Parathyroid adenoma (tissue), 2 donors: Measurements from ENCODE around the gene ITGB5.

Experiments used
- H2AFZ ChIP-seq: fragments of 300-600 bp; sonication (generic); one replicate; pipeline ENCODE4 v1.7.0; 2017; ENCODE audit warnings: antibody characterized with exemption, mild to moderate bottlenecking
- H3K27ac ChIP-seq: fragments of 300-600 bp; sonication (generic); one replicate; pipeline ENCODE4 v1.7.0; 2017
- H3K27me3 ChIP-seq: fragments of 300-600 bp; sonication (generic); one replicate; pipeline ENCODE4 v1.7.0; 2017; ENCODE audit warnings: low read length; ENCODE audit not compliant: control insufficient read depth, insufficient read depth
- H3K36me3 ChIP-seq: fragments of 300-600 bp; sonication (generic); one replicate; pipeline ENCODE4 v1.7.0; 2017; ENCODE audit warnings: low read length; ENCODE audit not compliant: control insufficient read depth, insufficient read depth
- H3K4me1 ChIP-seq: fragments of 300-600 bp; sonication (generic); one replicate; pipeline ENCODE4 v1.7.0; 2017; ENCODE audit warnings: control low read depth
- H3K4me2 ChIP-seq: fragments of 300-600 bp; sonication (generic); one replicate; pipeline ENCODE4 v1.7.0; 2017; ENCODE audit warnings: low read length
- H3K4me3 ChIP-seq: fragments of 300-600 bp; sonication (generic); one replicate; pipeline ENCODE4 v1.7.0; 2017; ENCODE audit warnings: low read depth, low read length
- H3K79me2 ChIP-seq: fragments of 300-600 bp; sonication (generic); one replicate; pipeline ENCODE4 v1.7.0; 2017; ENCODE audit warnings: control low read depth
- H3K9ac ChIP-seq: fragments of 300-600 bp; sonication (generic); one replicate; pipeline ENCODE4 v1.7.0; 2017; ENCODE audit warnings: mild to moderate bottlenecking
- H3K9me3 ChIP-seq: fragments of 300-600 bp; sonication (generic); one replicate; pipeline ENCODE4 v1.7.0; 2017; ENCODE audit warnings: low read length; ENCODE audit not compliant: control insufficient read depth
- TF ChIP-seq, protein P1 (sequence below): fragments of 300-600 bp; sonication (generic); IDR thresholded peaks from one replicate; pipeline ENCODE4 v1.7.0; 2017; ENCODE audit warnings: antibody characterized with exemption, mild to moderate bottlenecking
- donor health status: primary hyperparathyroidism.

The ITGB5 gene

DNA sequence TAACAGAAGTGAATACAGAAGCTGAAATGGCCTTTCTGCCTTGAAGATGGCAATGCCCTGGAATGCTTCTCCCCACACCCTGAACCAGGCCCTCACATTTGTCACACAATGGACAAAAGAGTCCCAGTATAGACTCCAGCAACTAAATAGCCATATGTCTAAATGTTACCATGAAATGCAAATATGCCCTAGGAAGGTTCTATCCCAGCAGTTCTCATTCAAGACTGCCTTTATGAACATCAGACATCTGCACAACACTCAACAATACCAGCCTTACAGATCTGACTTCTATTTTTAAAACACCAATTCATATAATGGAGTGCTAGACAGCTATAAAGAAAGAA is 7.9 kb downstream of the ITGB5 start:
- no peaks in the 10 kb centered on the region for H3K4me1 ChIP-seq
- no peak overlapping the region for H2AFZ ChIP-seq
- H3K9me3 ChIP-seq: no peaks in the 10 kb centered on the region
- peak overlapping the region; percentile 26 for H3K27ac ChIP-seq
- H3K4me2 ChIP-seq: no peak overlapping the region
- H3K79me2 ChIP-seq: peaks cover 49% of the 10 kb centered on the region
- no peaks in the 10 kb centered on the region for H3K27me3 ChIP-seq
- H3K4me3 ChIP-seq: no peak overlapping the region
- TF ChIP-seq, protein P1, sequence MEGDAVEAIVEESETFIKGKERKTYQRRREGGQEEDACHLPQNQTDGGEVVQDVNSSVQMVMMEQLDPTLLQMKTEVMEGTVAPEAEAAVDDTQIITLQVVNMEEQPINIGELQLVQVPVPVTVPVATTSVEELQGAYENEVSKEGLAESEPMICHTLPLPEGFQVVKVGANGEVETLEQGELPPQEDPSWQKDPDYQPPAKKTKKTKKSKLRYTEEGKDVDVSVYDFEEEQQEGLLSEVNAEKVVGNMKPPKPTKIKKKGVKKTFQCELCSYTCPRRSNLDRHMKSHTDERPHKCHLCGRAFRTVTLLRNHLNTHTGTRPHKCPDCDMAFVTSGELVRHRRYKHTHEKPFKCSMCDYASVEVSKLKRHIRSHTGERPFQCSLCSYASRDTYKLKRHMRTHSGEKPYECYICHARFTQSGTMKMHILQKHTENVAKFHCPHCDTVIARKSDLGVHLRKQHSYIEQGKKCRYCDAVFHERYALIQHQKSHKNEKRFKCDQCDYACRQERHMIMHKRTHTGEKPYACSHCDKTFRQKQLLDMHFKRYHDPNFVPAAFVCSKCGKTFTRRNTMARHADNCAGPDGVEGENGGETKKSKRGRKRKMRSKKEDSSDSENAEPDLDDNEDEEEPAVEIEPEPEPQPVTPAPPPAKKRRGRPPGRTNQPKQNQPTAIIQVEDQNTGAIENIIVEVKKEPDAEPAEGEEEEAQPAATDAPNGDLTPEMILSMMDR: no peak
- H3K36me3 ChIP-seq: no peaks in the 10 kb centered on the region
- no peak overlapping the region for H3K9ac ChIP-seq

GRCh38 chr3:124878561-124879336 is 8.4 kb downstream of the ITGB5 start:
- Histone ChIP-seq H3K27ac (peak overlapping the region; percentile 26), H3K4me3 (no peak overlapping the region), H3K9ac (no peak overlapping the region)

DNA sequence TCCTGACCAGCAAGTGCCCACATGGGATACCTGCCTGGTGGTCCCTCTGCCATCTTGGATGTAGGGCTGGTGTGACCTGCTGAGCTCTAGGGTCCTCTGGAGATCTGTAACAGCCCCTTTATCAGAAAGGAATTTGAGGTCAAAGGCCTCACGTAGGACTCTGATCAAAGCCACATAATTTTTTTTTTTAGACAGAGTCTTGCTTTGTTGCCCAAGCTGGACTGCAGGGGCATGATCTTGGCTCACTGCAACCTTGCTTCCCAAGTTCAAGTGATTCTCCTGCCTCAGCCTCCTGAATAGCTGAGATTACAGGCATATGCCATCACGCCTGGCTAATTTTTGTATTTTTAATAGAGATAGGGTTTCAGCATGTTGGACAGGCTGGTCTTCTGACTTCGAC is 9.5 kb downstream of the ITGB5 start:
- Histone ChIP-seq H3K79me2 (peaks cover 38% of the 10 kb centered on the region), H3K4me1 (no peaks in the 10 kb centered on the region), H3K4me2 (no peak overlapping the region), H2AFZ (no peak overlapping the region), H3K4me3 (no peak overlapping the region), H3K27ac (no peak overlapping the region), H3K9ac (no peak overlapping the region), H3K27me3 (no peaks in the 10 kb centered on the region), H3K9me3 (no peaks in the 10 kb centered on the region), H3K36me3 (no peaks in the 10 kb centered on the region)
- TF ChIP-seq, protein P1: no peak

More at GRCh38 chr3:124878561-124879336, 8.4 kb downstream of the ITGB5 start:
- TF ChIP-seq, protein P1: no peak
- Histone ChIP-seq H3K27me3 (no peaks in the 10 kb centered on the region), H3K79me2 (peaks cover 46% of the 10 kb centered on the region), H3K9me3 (no peaks in the 10 kb centered on the region), H3K36me3 (no peaks in the 10 kb centered on the region), H3K4me1 (no peaks in the 10 kb centered on the region), H3K4me2 (no peak overlapping the region), H2AFZ (no peak overlapping the region)

DNA sequence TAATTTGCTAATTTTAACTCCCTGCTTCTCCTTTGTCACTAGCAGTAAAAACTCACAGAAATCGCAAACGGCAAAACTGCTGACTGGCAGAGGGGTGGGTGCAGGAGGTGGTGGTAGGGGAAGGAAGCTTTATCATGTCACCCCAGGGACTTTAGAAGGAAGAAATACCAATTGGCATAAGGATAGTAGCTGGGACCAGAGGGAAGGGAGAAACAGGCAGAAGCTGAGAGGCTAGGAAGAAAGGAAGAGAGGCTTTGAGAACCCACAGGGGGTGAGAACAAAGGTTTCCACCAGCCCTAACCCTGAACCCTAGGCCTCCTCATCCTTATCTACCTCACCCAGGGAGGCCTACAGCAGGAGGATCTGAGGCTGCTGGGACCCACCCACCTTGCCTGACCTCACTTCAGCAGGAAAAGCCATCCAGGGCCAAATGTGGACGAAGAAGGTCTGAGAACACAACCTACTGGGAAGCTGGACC is 10.7 kb downstream of the ITGB5 start:
- Histone ChIP-seq H3K9ac (no peak overlapping the region), H3K4me1 (no peaks in the 10 kb centered on the region), H3K27ac (no peak overlapping the region)

More for the DNA sequence above, 10.7 kb downstream of the ITGB5 start:
- Histone ChIP-seq H3K79me2 (peaks cover 27% of the 10 kb centered on the region), H3K36me3 (no peaks in the 10 kb centered on the region), H3K9me3 (no peaks in the 10 kb centered on the region), H3K4me3 (no peak overlapping the region), H3K4me2 (no peak overlapping the region), H3K27me3 (no peaks in the 10 kb centered on the region), H2AFZ (no peak overlapping the region)
- TF ChIP-seq, protein P1: no peak
